Stimulated activated CD8-positive, alpha-beta memory T cell treated with anti-CD3 and anti-CD28 coated beads, Interleukin-12 subunit alpha, Interleukin-12 subunit beta, amount 100 ng/mL, for 24 hours (primary cell): ENCODE results near the gene CLIC5.

ENCODE experiments used
- DNase-seq: peaks from one replicate; pipeline ENCODE4 v3.0.0-alpha.2; 2020; ENCODE audit errors: extremely low read depth

The CLIC5 gene

DNA sequence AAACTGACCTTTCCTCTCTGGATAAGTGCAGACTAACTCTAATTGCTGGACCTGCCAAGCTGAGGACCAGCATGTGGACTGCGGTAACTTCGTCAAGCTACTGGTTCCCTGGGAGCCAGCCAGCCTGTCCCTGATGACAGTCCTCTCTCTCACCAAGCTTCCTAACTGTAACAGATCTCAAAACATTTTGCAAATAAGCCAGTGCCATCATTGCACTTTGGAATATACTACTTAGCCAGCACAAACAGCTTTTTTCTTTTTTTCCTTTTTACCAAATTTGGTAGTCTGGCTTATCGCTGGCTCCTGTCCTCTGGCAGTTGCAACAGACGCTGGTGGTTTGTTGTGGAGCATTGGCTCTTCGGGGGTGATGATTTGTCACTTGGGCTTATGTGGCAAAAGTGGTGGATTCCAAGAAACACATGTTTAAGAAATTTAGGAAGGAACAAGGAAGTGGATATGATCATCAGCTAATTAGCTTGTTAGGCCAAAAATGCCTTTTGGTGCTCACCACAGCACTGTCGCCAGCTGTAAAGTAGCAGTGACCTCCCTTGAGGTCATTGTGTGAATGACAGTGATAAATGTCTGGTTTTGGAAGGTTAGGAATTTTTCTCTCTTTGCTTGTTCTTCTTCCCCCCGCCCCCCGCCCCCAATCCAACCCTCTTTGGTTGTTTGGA is 171.7 kb downstream of the CLIC5 start:
- DNase-seq, result no peak

DNA sequence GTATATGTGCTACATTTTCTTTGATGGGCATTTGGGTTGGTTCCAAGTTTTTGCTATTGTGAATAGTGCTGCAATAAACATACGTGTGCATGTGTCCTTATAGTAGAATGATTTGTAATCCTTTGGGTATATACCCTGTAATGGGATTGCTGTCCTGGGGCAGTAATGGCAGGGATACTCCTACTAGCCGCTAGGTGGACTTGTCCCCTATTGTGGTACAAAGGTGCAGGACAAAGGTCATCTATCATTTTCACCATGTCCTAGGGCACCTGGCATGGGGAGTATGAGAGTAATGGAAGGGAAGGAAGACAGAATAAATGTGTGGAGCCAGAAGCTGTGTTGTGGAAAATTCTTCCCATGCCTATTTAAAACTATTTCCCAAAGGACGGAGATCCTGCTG is 174.6 kb downstream of the CLIC5 start:
- no peak for DNase-seq

DNA sequence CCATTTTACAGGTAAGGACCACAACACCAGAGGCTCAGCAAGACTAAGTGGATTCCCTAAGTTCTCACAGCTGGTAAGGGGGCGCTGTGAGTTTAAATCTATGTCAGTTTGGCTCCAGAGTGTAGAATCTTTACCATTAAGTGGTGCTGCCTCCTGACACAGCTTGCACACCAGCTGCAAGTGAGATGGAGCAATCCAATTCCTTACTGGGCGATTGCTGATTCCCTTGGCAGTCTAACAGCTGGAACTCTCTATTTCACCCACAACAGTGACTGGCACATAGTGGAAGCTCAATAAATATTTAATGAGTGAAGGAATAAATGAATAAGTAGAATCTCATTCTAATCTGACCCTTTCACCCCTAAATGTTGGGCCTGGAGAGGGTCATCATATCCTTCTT is 176.7 kb downstream of the CLIC5 start:
- DNase-seq, result no peak

DNA sequence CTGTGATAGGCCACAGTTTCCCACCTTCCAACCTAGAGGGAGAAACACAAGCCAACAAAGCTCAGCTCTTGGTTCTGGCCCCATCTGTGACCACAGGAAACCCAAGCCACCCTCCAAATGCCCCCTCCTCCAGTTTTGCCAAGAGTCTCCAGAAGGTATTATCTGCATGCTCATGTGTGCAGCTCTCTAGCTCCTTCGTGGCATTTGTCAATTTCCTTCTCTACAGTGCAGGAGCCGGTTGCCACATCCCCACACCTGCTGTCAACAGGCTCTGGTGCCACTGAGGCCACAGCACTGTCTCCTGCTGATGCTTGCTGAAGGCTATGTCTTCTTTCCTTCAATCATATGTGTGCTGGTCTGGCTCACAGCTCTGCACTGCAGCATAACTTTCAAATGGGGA is 177.2 kb downstream of the CLIC5 start:
- DNase-seq, result no peak

DNA sequence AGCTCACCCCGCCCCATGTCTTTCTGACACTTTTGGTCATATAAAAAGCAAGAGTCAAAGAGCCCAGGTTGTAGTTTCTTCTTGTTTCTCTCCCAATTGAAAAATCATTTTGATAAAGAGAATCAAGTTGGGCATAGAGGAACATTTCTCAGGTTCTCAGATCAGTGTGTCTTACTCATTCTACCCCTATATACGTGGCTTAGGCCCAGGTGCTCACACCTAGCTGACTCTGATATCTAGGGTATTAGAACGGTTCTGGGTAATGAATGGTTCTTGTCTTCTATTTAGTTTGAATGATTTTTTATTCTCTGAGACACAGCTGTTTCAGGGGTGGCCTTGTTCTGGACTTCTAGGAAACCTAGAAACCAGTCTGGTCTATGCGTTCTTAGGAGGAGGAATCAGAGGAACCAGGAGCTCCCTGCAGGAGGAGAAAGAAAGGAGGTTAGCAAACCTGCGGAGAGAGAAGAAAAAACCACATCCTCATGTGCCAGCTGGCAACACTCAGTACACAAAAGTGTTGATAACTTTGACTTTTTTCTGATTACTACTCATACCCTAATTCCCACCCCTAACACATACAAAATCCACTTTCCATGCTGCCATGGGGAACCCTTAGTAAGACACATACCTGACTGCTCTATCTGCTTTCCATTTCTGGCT is 178.0 kb downstream of the CLIC5 start:
- DNase-seq, result no peak

DNA sequence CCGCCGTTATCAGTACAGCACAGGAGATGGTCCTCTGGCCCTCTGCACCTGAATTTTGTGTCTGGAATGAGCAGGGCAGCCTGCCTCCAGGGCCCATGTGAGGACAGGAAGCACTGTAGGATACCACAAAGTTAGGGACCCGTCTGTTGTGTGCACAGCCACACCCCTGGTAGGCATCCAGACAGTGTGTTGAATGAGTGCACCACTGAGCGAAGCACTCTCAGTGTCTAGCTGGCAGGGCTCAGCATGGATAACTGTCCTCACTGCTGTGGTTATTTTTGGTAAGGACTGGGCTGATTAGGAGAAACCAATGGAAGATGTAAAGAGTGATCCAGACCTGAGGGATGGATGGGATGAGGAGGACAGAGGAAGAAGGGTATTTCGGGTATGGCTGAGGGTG is 178.7 kb downstream of the CLIC5 start:
- DNase-seq, result no peak

DNA sequence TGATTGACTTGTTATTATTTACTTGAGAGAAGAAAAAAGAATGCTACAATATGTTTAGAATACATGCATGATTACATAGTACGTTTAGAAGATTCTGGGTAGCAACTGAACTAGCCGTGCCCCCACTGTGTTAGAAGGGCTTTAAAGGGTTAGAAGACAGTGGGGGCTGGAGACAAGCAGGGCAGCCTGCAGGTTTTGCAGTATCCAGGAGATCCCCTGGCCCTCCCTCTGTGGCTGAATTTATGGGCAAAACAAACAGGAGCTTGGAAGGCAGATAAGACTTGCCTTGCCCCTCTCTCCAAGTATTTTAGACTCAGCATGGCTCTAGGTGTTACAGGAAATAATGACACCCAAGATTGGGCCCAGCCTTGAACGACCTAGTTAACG is 179.2 kb downstream of the CLIC5 start:
- no peak for DNase-seq

DNA sequence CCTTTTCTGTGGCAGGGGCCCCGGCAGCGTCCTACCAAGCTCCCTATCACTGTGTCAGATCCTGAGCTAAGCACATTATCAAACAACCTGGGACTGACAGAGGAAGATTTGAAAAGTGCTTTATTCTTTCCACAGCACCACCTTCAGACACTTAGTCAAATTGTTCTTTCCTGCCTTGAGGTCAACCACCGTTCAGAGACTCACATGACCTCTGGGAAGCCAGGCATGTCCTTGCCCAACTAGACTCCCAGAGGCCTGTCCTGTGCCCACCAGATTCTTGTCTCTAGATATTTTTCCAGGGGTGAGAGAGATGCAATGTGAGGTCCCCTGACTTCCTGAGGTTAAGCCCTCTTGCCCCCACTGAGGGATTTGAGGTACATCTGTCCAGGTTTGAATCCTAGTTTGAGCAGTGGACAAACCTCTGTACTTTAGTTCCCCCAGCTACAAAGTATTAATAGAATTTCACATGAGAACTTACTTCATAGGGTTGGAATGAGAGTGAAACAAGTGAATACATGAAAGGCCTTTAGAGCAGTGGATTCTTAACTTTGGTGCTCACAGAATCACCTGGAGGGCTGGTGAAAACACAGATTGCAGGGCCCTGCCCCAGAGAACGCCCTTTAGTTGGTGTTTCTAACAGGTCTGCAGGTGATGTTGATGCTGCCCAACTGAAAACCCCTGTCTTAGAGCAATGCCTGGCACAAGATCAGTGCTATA is 179.8 kb downstream of the CLIC5 start:
- no peak for DNase-seq

DNA sequence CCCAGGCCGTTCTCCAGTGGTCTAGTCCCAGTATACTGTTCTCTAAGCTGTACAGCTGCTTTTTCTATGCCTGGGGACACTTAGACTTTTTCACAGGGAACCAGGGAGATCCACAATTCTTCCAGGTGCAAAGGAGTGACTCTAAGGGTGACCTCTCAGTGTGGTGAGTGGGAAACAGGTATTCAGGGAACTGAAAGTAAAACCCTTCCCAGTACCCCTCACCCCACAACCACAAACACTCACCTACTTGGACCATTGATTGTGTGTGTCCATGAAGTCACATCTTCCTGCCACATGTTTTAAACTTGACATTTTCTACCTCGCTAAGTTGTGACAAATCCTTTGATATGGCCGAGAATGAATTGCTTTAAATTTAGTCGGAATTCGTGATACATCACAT is 183.6 kb downstream of the CLIC5 start:
- DNase-seq, result no peak
